H9 (cell line): ENCODE results near the gene KCNJ12. TPM values are rescaled to one million over a fixed set of nuclear protein-coding genes. Genes with fewer than 3 reads are reported as not detected.
"Not testable (repeated sequence)": the region's sequence is repeated elsewhere in the genome, so short reads cannot be mapped to it uniquely, and the experiment has no call there.

Experiments
- DNase-seq: peaks from one replicate; pipeline ENCODE4 v3.0.0-alpha.2; 2017
- H2AFZ ChIP-seq: one replicate; pipeline ENCODE4 v1.6.1; 2013; ENCODE audit warnings: mild to moderate bottlenecking, low read length, control low read depth, moderate library complexity
- H2AK5ac ChIP-seq: 2 replicates; pipeline ENCODE4 v1.6.1; 2013; ENCODE audit warnings: low read length, control low read depth, mixed read lengths; ENCODE audit not compliant: insufficient read length
- H2BK120ac ChIP-seq: one replicate; pipeline ENCODE4 v1.6.1; 2013; ENCODE audit warnings: low read depth, mild to moderate bottlenecking, low read length, control low read depth, inconsistent platforms; ENCODE audit not compliant: poor library complexity, severe bottlenecking
- H2BK12ac ChIP-seq: 2 replicates; pipeline ENCODE4 v1.6.1; 2013; ENCODE audit warnings: low read length, control low read depth, mixed read lengths, low read depth; ENCODE audit not compliant: insufficient read length
- H2BK15ac ChIP-seq: 2 replicates; pipeline ENCODE4 v1.6.1; 2013; ENCODE audit warnings: low read depth, low read length, control low read depth
- H2BK20ac ChIP-seq: one replicate; pipeline ENCODE4 v1.6.1; 2013; ENCODE audit warnings: low read depth, mild to moderate bottlenecking, low read length, control low read depth, inconsistent platforms; ENCODE audit not compliant: poor library complexity, severe bottlenecking
- H2BK5ac ChIP-seq: 2 replicates; pipeline ENCODE4 v1.6.1; 2013; ENCODE audit warnings: low read length, control low read depth, mixed read lengths; ENCODE audit not compliant: insufficient read length
- H3K14ac ChIP-seq: 2 replicates; pipeline ENCODE4 v1.6.1; 2013; ENCODE audit warnings: low read length, control low read depth; ENCODE audit not compliant: insufficient read depth
- H3K18ac ChIP-seq: 2 replicates; pipeline ENCODE4 v1.6.1; 2013; ENCODE audit warnings: low read depth, mild to moderate bottlenecking, mixed read lengths, low read length, control low read depth; ENCODE audit not compliant: insufficient read length
- H3K23ac ChIP-seq: 2 replicates; pipeline ENCODE4 v1.6.1; 2013; ENCODE audit warnings: low read length, control low read depth, mixed read lengths, low read depth; ENCODE audit not compliant: insufficient read length
- H3K23me2 ChIP-seq: 2 replicates; pipeline ENCODE4 v1.6.1; 2013; ENCODE audit warnings: low read depth, mild to moderate bottlenecking, mixed read lengths, low read length, control low read depth; ENCODE audit not compliant: insufficient read length, poor library complexity, severe bottlenecking
- H3K27ac ChIP-seq: 2 replicates; pipeline ENCODE4 v1.5.1; 2013; ENCODE audit warnings: low read length, control low read depth, mixed read lengths, low read depth; ENCODE audit not compliant: insufficient read length
- H3K27me3 ChIP-seq: 2 replicates; pipeline ENCODE4 v1.6.1; 2013; ENCODE audit warnings: low read length, control low read depth, inconsistent platforms; ENCODE audit not compliant: insufficient read depth
- H3K4ac ChIP-seq: 2 replicates; pipeline ENCODE4 v1.6.1; 2013; ENCODE audit warnings: low read depth, mild to moderate bottlenecking, control low read depth, inconsistent platforms, low read length, moderate library complexity
- H3K4me1 ChIP-seq: 2 replicates; pipeline ENCODE4 v1.6.1; 2013; ENCODE audit warnings: low read length, control low read depth, inconsistent platforms; ENCODE audit not compliant: insufficient read depth
- H3K4me2 ChIP-seq: 2 replicates; pipeline ENCODE4 v1.6.1; 2013; ENCODE audit warnings: low read length, control low read depth, mixed read lengths; ENCODE audit not compliant: insufficient read length, insufficient read depth
- H3K56ac ChIP-seq: 2 replicates; pipeline ENCODE4 v1.6.1; 2013; ENCODE audit warnings: low read depth, mild to moderate bottlenecking, mixed read lengths, low read length, control low read depth; ENCODE audit not compliant: insufficient read length
- H3K79me1 ChIP-seq: 2 replicates; pipeline ENCODE4 v1.6.1; 2013; ENCODE audit warnings: low read depth, mild to moderate bottlenecking, moderate library complexity, low read length, control low read depth, inconsistent platforms; ENCODE audit not compliant: insufficient read depth, poor library complexity, severe bottlenecking
- H3K79me2 ChIP-seq: 2 replicates; pipeline ENCODE4 v1.6.1; 2013; ENCODE audit warnings: low read length, control low read depth, inconsistent platforms; ENCODE audit not compliant: insufficient read depth
- H3K9ac ChIP-seq: 2 replicates; pipeline ENCODE4 v1.6.1; 2013; ENCODE audit warnings: low read length, control low read depth, mixed read lengths; ENCODE audit not compliant: insufficient read length; ENCODE audit errors: extremely low read depth
- H3K9me3 ChIP-seq: one replicate; pipeline ENCODE4 v1.6.1; 2013; ENCODE audit warnings: low read depth, low read length, inconsistent platforms; ENCODE audit not compliant: control insufficient read depth
- H3T11ph ChIP-seq: one replicate; pipeline ENCODE4 v1.6.1; 2013; ENCODE audit warnings: mild to moderate bottlenecking, low read length, control low read depth, inconsistent platforms
- H4K20me1 ChIP-seq: one replicate; pipeline ENCODE4 v1.6.1; 2013; ENCODE audit not compliant: control insufficient read depth, insufficient read length, insufficient read depth
- H4K5ac ChIP-seq: 2 replicates; pipeline ENCODE4 v1.6.1; 2013; ENCODE audit warnings: low read depth, mild to moderate bottlenecking, mixed read lengths, low read length, control low read depth; ENCODE audit not compliant: insufficient read length
- H4K8ac ChIP-seq: replicated peaks from 2 replicates; pipeline ENCODE4 v1.6.1; 2013; ENCODE audit warnings: low read length, control low read depth, mixed read lengths, low read depth; ENCODE audit not compliant: insufficient read length
- H4K91ac ChIP-seq: 2 replicates; pipeline ENCODE4 v1.6.1; 2013; ENCODE audit warnings: low read depth, mild to moderate bottlenecking, moderate library complexity, mixed read lengths, low read length, control low read depth; ENCODE audit not compliant: insufficient read length
- H3K27ac Mint-ChIP-seq, 3 experiments: 2 replicates in 2 of 3; 3 replicates in 1 of 3; pipeline ENCODE4 v1.8.0; 2020 to 2021; ENCODE audit warnings: mixed read lengths in 3 of 3, mild to moderate bottlenecking in 1 of 3, moderate library complexity in 1 of 3
- H3K27me3 Mint-ChIP-seq: 2 replicates; pipeline ENCODE4 v1.8.0; 2021; ENCODE audit warnings: low read depth, mild to moderate bottlenecking, moderate library complexity, mixed read lengths
- H3K36me3 Mint-ChIP-seq, 3 experiments: 2 replicates in 2 of 3; 3 replicates in 1 of 3; pipeline ENCODE4 v1.8.0; 2020 to 2021; ENCODE audit warnings: low read depth in 3 of 3, mixed read lengths in 3 of 3; ENCODE audit not compliant: insufficient read depth in 1 of 3
- H3K4me1 Mint-ChIP-seq, 2 experiments: 2 replicates each; pipeline ENCODE4 v1.8.0; 2020; ENCODE audit warnings: mixed read lengths in 2 of 2
- H3K4me3 Mint-ChIP-seq, 2 experiments: 2 replicates in 1 of 2; 3 replicates in 1 of 2; pipeline ENCODE4 v1.8.0; 2020 to 2021; ENCODE audit warnings: mild to moderate bottlenecking in 2 of 2, mixed read lengths in 2 of 2, moderate library complexity in 1 of 2
- H3K9me3 Mint-ChIP-seq, 2 experiments: 2 replicates in 1 of 2; 3 replicates in 1 of 2; pipeline ENCODE4 v1.8.0; 2020; ENCODE audit warnings: mild to moderate bottlenecking in 2 of 2, mixed read lengths in 2 of 2, moderate library complexity in 1 of 2
- WGBS: extraction: QIAGEN DNeasy Blood & Tissue Kit; methylation state at CpG from one replicate; pipeline ENCODE4 v1.1.7; 2013; ENCODE audit warnings: missing lambda C conversion rate, low lambda C conversion rate, mixed read lengths; ENCODE audit not compliant: insufficient read length; ENCODE audit errors: extremely low coverage; 5-methylcytosine and 5-hydroxymethylcytosine counted together
- total RNA-seq: library from RNA; stranded (reverse); gene quantifications from 2 replicates; pipeline ENCODE4 v1.2.1, GENCODE V29; 2021
- TF ChIP-seq, protein P1 (sequence below): fragments of 200-600 bp; sonication (generic); conservative IDR thresholded peaks from 3 replicates; pipeline ENCODE4 v1.8.0; 2021; ENCODE audit warnings: antibody characterized with exemption, mild to moderate bottlenecking

The KCNJ12 gene
- total RNA-seq, 1 experiment from 2014 or later = 0.39 TPM

DNA sequence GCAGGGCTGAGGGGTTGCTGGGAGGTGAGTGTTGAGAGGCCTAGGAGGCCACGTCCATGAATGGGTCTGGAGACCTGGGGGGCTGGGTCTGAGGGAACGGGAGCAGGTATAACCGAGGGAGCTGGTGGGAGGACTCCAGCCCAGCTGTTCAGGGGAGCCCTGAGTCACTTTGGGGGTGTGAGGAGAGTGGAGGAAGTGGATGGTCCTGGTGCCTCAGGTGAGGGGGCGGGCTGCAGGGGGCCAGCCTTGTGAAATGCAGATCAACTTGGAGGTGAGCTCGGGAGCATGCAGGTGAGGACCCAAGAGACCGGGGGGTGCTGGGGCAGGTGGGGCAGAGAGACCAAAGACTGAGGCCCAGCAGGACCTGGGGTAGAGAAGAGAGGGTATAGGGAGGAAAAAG lies 79.6 kb downstream of the KCNJ12 start:
- Mint-ChIP-seq H3K9me3 (peaks cover 4% of the 10 kb centered on the region in 2 experiments; a peak in 2 of 5 replicates), H3K4me1 (peaks cover 12 to 31% of the 10 kb centered on the region in 2 experiments), H3K36me3 (no peaks in the 10 kb centered on the region), H3K27ac (no peak overlapping the region), H3K4me3 (no peak overlapping the region; a peak in 1 of 5 replicates), H3K27me3 (peaks cover 62% of the 10 kb centered on the region)
- no peak overlapping the region for H3K23ac ChIP-seq
- H3K4me1 ChIP-seq = peaks cover 2% of the 10 kb centered on the region; the same call in 1 of the 2 replicates
- H4K8ac ChIP-seq = no peak overlapping the region
- H3K23me2 ChIP-seq = peaks cover 11% of the 10 kb centered on the region
- H3K4me2 ChIP-seq = no peak overlapping the region
- no CpG with 5 or more reads among the region's 6 CpGs for WGBS
- H4K91ac ChIP-seq = no peak overlapping the region
- H2AFZ ChIP-seq = no peak overlapping the region
- no peak overlapping the region for H2BK5ac ChIP-seq
- no peak overlapping the region for H3K14ac ChIP-seq
- H3K4ac ChIP-seq = no peak overlapping the region
- H4K5ac ChIP-seq = no peak overlapping the region
- no peak overlapping the region for H3K56ac ChIP-seq
- H2BK120ac ChIP-seq = no peak overlapping the region
- H2BK12ac ChIP-seq = no peak overlapping the region
- H2BK20ac ChIP-seq = no peak overlapping the region
- H4K20me1 ChIP-seq = no peaks in the 10 kb centered on the region
- no peaks in the 10 kb centered on the region for H3K79me1 ChIP-seq
- H3K27me3 ChIP-seq = no peaks in the 10 kb centered on the region; the same call in 1 of the 2 replicates
- H3T11ph ChIP-seq = no peak overlapping the region
- no peaks in the 10 kb centered on the region for H3K79me2 ChIP-seq
- H2BK15ac ChIP-seq = no peak overlapping the region
- H2AK5ac ChIP-seq = no peak overlapping the region
- H3K9ac ChIP-seq = no peak overlapping the region
- TF ChIP-seq, protein P1, sequence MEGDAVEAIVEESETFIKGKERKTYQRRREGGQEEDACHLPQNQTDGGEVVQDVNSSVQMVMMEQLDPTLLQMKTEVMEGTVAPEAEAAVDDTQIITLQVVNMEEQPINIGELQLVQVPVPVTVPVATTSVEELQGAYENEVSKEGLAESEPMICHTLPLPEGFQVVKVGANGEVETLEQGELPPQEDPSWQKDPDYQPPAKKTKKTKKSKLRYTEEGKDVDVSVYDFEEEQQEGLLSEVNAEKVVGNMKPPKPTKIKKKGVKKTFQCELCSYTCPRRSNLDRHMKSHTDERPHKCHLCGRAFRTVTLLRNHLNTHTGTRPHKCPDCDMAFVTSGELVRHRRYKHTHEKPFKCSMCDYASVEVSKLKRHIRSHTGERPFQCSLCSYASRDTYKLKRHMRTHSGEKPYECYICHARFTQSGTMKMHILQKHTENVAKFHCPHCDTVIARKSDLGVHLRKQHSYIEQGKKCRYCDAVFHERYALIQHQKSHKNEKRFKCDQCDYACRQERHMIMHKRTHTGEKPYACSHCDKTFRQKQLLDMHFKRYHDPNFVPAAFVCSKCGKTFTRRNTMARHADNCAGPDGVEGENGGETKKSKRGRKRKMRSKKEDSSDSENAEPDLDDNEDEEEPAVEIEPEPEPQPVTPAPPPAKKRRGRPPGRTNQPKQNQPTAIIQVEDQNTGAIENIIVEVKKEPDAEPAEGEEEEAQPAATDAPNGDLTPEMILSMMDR = no peak
- no peak overlapping the region for H3K27ac ChIP-seq
- DNase-seq = no peak
- no peaks in the 10 kb centered on the region for H3K9me3 ChIP-seq
- H3K18ac ChIP-seq = no peak overlapping the region

DNA sequence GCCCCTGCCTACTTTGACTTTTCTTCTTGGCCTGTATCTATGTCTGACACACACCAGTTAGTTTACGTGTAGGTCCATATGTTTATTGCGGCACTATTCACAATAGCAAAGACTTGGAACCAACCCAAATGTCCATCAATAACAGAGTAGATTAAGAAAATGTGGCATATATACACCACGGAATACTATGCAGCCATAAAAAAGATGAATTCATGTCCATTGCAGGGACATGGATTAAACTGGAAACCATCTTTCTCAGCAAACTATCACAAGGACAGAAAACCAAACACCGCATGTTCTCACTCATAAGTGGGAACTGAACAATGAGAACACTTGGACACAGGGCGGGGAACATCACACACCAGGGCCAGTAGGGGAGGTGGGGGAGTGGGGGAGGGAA lies 80.3 kb downstream of the KCNJ12 start:
- H3K27me3 ChIP-seq, H3K14ac ChIP-seq, H3K27ac Mint-ChIP-seq, H2BK5ac ChIP-seq, H3K36me3 Mint-ChIP-seq, H4K5ac ChIP-seq, H3K79me1 ChIP-seq, H2AK5ac ChIP-seq, H3K4ac ChIP-seq, H3K9me3 Mint-ChIP-seq, H3K4me2 ChIP-seq, H3K9me3 ChIP-seq, H3K4me1 ChIP-seq, H2AFZ ChIP-seq, H3K27ac ChIP-seq, H2BK12ac ChIP-seq, H4K91ac ChIP-seq, H4K8ac ChIP-seq, H2BK20ac ChIP-seq, H3K23ac ChIP-seq, DNase-seq, H3K9ac ChIP-seq, H4K20me1 ChIP-seq, H3K56ac ChIP-seq, H2BK120ac ChIP-seq, H2BK15ac ChIP-seq, H3T11ph ChIP-seq, H3K79me2 ChIP-seq, H3K18ac ChIP-seq: not testable (repeated sequence)
- H3K27me3 Mint-ChIP-seq = peaks cover 61% of the 10 kb centered on the region
- WGBS = no CpG with 5 or more reads among the region's 5 CpGs
- peaks cover 12 to 31% of the 10 kb centered on the region in 2 experiments for H3K4me1 Mint-ChIP-seq
- H3K23me2 ChIP-seq = peaks cover 11% of the 10 kb centered on the region
- H3K4me3 Mint-ChIP-seq = peak overlapping the region in 1 of 2 experiments; percentile 55; a peak in 1 of 5 replicates
